ENCODE measurements around the gene CNTNAP1.
A peak's percentile ranks its signal among the peaks of the same experiment; 100 is the strongest.

The CNTNAP1 gene

DNA sequence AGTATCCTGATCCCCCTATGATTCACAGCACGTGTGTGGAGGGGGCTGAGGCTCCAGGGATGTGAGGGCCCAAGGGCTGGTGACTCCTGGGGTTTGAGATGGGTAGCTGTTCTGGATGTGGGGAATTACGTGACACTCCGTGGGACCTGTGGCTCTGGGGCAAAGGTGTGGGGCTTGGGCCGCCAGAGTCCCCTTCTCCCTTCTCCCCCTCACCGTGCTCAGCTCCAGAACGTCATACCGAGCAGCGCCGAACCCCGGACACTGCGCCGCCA lies 12.7 kb upstream of the CNTNAP1 start:
- Histone ChIP-seq H3K36me3 (ENCODE audit: control insufficient read depth, insufficient read depth, low read length) (peaks cover 32% of the 10 kb centered on the region), H3K4me3 (replicated peaks; ENCODE audit: low read depth, low read length) (no peak overlapping the region), H3K27me3 (replicated peaks; ENCODE audit: control insufficient read depth, insufficient read depth, low read length) (no peaks in the 10 kb centered on the region)
- no peak for DNase-seq (ENCODE audit: extremely low read depth, insufficient read length)
- TF ChIP-seq CTCF (IDR thresholded peaks at IDR 0.05; ENCODE audit: insufficient read depth, low read length, poor library complexity, severe bottlenecking), result no peak

GRCh38 chr17:42669977-42670788 lies 12.1 kb upstream of the CNTNAP1 start:
- peak; percentile 2 for TF ChIP-seq CTCF (IDR thresholded peaks at IDR 0.05; ENCODE audit: insufficient read depth, low read length, poor library complexity, severe bottlenecking)
- DNase-seq (ENCODE audit: extremely low read depth, insufficient read length), result peak; percentile 66
- no peaks in the 10 kb centered on the region for H3K27me3 ChIP-seq (replicated peaks; ENCODE audit: control insufficient read depth, insufficient read depth, low read length)
- peaks cover 32% of the 10 kb centered on the region for H3K36me3 ChIP-seq (ENCODE audit: control insufficient read depth, insufficient read depth, low read length)
- H3K4me3 ChIP-seq (replicated peaks; ENCODE audit: low read depth, low read length), result no peak overlapping the region; the same call in 1 of the 2 replicates

- no peak for TF ChIP-seq CTCF (IDR thresholded peaks at IDR 0.05; ENCODE audit: insufficient read depth, low read length, poor library complexity, severe bottlenecking)
- DNase-seq (ENCODE audit: extremely low read depth, insufficient read length), result no peak
- Histone ChIP-seq H3K4me3 (replicated peaks; ENCODE audit: low read depth, low read length) (no peak overlapping the region), H3K36me3 (ENCODE audit: control insufficient read depth, insufficient read depth, low read length) (peaks cover 30% of the 10 kb centered on the region), H3K27me3 (replicated peaks; ENCODE audit: control insufficient read depth, insufficient read depth, low read length) (no peaks in the 10 kb centered on the region)
Measured at GRCh38 chr17:42670789-42671657, 11.3 kb upstream of the CNTNAP1 start.

GRCh38 chr17:42672038-42672437 lies 10.3 kb upstream of the CNTNAP1 start:
- TF ChIP-seq CTCF (IDR thresholded peaks at IDR 0.05; ENCODE audit: insufficient read depth, low read length, poor library complexity, severe bottlenecking), result no peak
- Histone ChIP-seq H3K4me3 (replicated peaks; ENCODE audit: low read depth, low read length) (no peak overlapping the region), H3K36me3 (ENCODE audit: control insufficient read depth, insufficient read depth, low read length) (peaks cover 23% of the 10 kb centered on the region), H3K27me3 (replicated peaks; ENCODE audit: control insufficient read depth, insufficient read depth, low read length) (no peaks in the 10 kb centered on the region)
- no peak for DNase-seq (ENCODE audit: extremely low read depth, insufficient read length)

GRCh38 chr17:42673266-42673884 lies 9.0 kb upstream of the CNTNAP1 start:
- H3K27me3 ChIP-seq (replicated peaks; ENCODE audit: control insufficient read depth, insufficient read depth, low read length), result no peaks in the 10 kb centered on the region
- no peak overlapping the region; the same call in 1 of the 2 replicates for H3K4me3 ChIP-seq (replicated peaks; ENCODE audit: low read depth, low read length)

More at GRCh38 chr17:42673266-42673884, 9.0 kb upstream of the CNTNAP1 start:
- no peak for DNase-seq (ENCODE audit: extremely low read depth, insufficient read length)
- H3K36me3 ChIP-seq (ENCODE audit: control insufficient read depth, insufficient read depth, low read length), result peaks cover 18% of the 10 kb centered on the region
- TF ChIP-seq CTCF (IDR thresholded peaks at IDR 0.05; ENCODE audit: insufficient read depth, low read length, poor library complexity, severe bottlenecking), result no peak
